Caco-2 (cell line): ENCODE data around the gene CD8A. TPM values are rescaled to one million over a fixed set of nuclear protein-coding genes. Genes with fewer than 3 reads are reported as not detected.

ENCODE experiments used
- BruUV-seq: library from RNA; stranded (reverse); fragments of 400-500 nt; replicated peaks from 2 replicates; lab custom pipeline; 2021; lab: Mats Ljungman, UMichigan
- CTCF ChIA-PET: fragments of 300-600 bp; sonication (Branson Sonifier 250); formaldehyde crosslinking; loops from one replicate; lab custom pipeline; 2022; ENCODE audit warnings: antibody characterized with exemption; lab: Charles Lee
- POLR2A ChIA-PET: fragments of 300-600 bp; sonication (Branson Sonifier 250); formaldehyde crosslinking; loops from one replicate; lab custom pipeline; 2022; ENCODE audit warnings: antibody characterized with exemption; lab: Charles Lee
- DNase-seq, 2 experiments: peaks; one replicate each; pipeline versions ENCODE4 v3.0.0 to v3.0.0-alpha.2; 2020 to 2022
- H3K27me3 ChIP-seq: replicated peaks from 2 replicates; pipeline ENCODE4 v1.6.0; 2011; ENCODE audit warnings: low read length; ENCODE audit not compliant: control insufficient read depth, insufficient read depth
- H3K36me3 ChIP-seq: 2 replicates; pipeline ENCODE4 v1.5.1; 2011; ENCODE audit warnings: low read length; ENCODE audit not compliant: control insufficient read depth, insufficient read depth
- H3K4me1 ChIP-seq: fragments of 250-450 bp; sonication (Bioruptor Pico); 2 replicates; pipeline ENCODE4 v1.5.1; 2020; ENCODE audit warnings: mild to moderate bottlenecking
- H3K4me3 ChIP-seq: 2 replicates; pipeline ENCODE4 v1.5.1; 2011; ENCODE audit warnings: low read depth, mild to moderate bottlenecking, control low read depth, low read length
- H3K9me3 ChIP-seq: fragments of 250-450 bp; sonication (Bioruptor Pico); 2 replicates; pipeline ENCODE4 v1.5.1; 2020; ENCODE audit warnings: mild to moderate bottlenecking, moderate library complexity
- H3K27ac Mint-ChIP-seq: one replicate; pipeline ENCODE4 v1.8.0; 2022; ENCODE audit warnings: mixed read lengths; ENCODE audit not compliant: unreplicated experiment
- H3K27me3 Mint-ChIP-seq: one replicate; pipeline ENCODE4 v1.8.0; 2022; ENCODE audit warnings: mixed read lengths; ENCODE audit not compliant: insufficient read depth, unreplicated experiment
- H3K36me3 Mint-ChIP-seq: one replicate; pipeline ENCODE4 v1.8.0; 2022; ENCODE audit warnings: mild to moderate bottlenecking, mixed read lengths; ENCODE audit not compliant: insufficient read depth, unreplicated experiment
- H3K4me1 Mint-ChIP-seq: one replicate; pipeline ENCODE4 v1.8.0; 2022; ENCODE audit warnings: low read depth, mixed read lengths; ENCODE audit not compliant: unreplicated experiment
- H3K4me3 Mint-ChIP-seq: one replicate; pipeline ENCODE4 v1.8.0; 2022; ENCODE audit warnings: mild to moderate bottlenecking, moderate library complexity, mixed read lengths; ENCODE audit not compliant: unreplicated experiment
- H3K9me3 Mint-ChIP-seq: one replicate; pipeline ENCODE4 v1.8.0; 2022; ENCODE audit warnings: mixed read lengths; ENCODE audit not compliant: unreplicated experiment
- CTCF ChIP-seq, 2 experiments: fragments of 200-600 bp in 1 of 2; IDR thresholded peaks; 1 replicate in 1 of 2; 2 replicates in 1 of 2; pipeline versions ENCODE4 v1.5.1 to v1.8.0; 2011 to 2022; ENCODE audit warnings: antibody characterized with exemption in 1 of 2, control low read depth in 1 of 2, inconsistent platforms in 1 of 2, low read depth in 1 of 2, low read length in 1 of 2, mild to moderate bottlenecking in 1 of 2, moderate library complexity in 1 of 2; ENCODE audit not compliant: insufficient read depth in 1 of 2, severe bottlenecking in 1 of 2, unreplicated experiment in 1 of 2
- intact Hi-C: fragments of 100-400 bp; cut with micrococcal nuclease; formaldehyde crosslinking; loops from one replicate; pipeline ENCODE4 v1.10.0; 2022; ENCODE audit not compliant: unreplicated experiment
- total RNA-seq: library from RNA; stranded (reverse); gene quantifications from 2 replicates; pipeline ENCODE4 v1.2.3, GENCODE V29; 2022

CD8A gene
- total RNA-seq, 1 experiment from 2014 or later: 1.6 TPM

GRCh38 chr2:86800856-86801567 is 10.3 kb upstream of the CD8A start:
- no peak for TF ChIP-seq CTCF (IDR thresholded peaks at IDR 0.05; ENCODE audit: insufficient read depth in 1 of 2, low read depth in 1 of 2, low read length in 1 of 2, severe bottlenecking in 1 of 2, unreplicated experiment in 1 of 2)
- intact Hi-C loops: no loop called here
- Histone ChIP-seq H3K27me3 (no peaks in the 10 kb centered on the region), H3K4me3 (no peak overlapping the region), H3K4me1 (no peaks in the 10 kb centered on the region), H3K36me3 (no peaks in the 10 kb centered on the region), H3K9me3 (peaks cover 7% of the 10 kb centered on the region)
- H3K27me3 Mint-ChIP-seq: no peaks in the 10 kb centered on the region
- DNase-seq: no peak
- no peak overlapping the region for H3K27ac Mint-ChIP-seq
- H3K4me1 Mint-ChIP-seq: no peaks in the 10 kb centered on the region
- ChIA-PET CTCF (no interaction called here), POLR2A (no interaction called here)
- H3K36me3 Mint-ChIP-seq: no peaks in the 10 kb centered on the region
- H3K4me3 Mint-ChIP-seq: no peak overlapping the region
- peaks cover 16% of the 10 kb centered on the region for H3K9me3 Mint-ChIP-seq
- BruUV-seq: no TSS peak

DNA sequence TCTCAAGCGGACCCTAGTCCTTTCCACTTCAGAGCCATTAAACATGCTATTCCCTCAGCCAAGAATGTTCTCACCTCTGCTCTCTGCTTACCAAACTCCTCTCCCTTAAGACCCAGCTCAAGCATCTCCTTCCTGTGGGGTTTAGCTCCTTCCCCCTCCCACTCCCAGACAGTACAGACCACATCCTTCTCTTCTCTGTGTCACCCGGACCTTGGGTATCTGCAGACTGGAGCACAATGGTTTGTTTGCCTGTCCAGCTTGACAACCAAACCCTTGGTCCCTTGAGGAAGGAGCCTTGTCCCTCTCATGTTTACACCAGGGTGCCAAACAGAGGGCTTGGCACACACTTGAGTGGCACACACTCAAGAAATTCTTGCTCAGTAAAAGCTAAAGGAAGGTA is 4.1 kb upstream of the CD8A start:
- ChIA-PET CTCF (no interaction called here), POLR2A (no interaction called here)
- Histone ChIP-seq H3K4me1 (no peaks in the 10 kb centered on the region), H3K4me3 (no peak overlapping the region), H3K27me3 (no peaks in the 10 kb centered on the region), H3K36me3 (no peaks in the 10 kb centered on the region), H3K9me3 (peaks cover 11% of the 10 kb centered on the region)
- no peak overlapping the region for H3K4me3 Mint-ChIP-seq
- intact Hi-C loops: no loop called here
- no peak overlapping the region for H3K27ac Mint-ChIP-seq
- BruUV-seq: no TSS peak
- H3K4me1 Mint-ChIP-seq: no peaks in the 10 kb centered on the region
- DNase-seq: no peak
- TF ChIP-seq CTCF (IDR thresholded peaks at IDR 0.05; ENCODE audit: insufficient read depth in 1 of 2, low read depth in 1 of 2, low read length in 1 of 2, severe bottlenecking in 1 of 2, unreplicated experiment in 1 of 2): no peak
- no peaks in the 10 kb centered on the region for H3K27me3 Mint-ChIP-seq
- peaks cover 34% of the 10 kb centered on the region for H3K9me3 Mint-ChIP-seq
- no peaks in the 10 kb centered on the region for H3K36me3 Mint-ChIP-seq

DNA sequence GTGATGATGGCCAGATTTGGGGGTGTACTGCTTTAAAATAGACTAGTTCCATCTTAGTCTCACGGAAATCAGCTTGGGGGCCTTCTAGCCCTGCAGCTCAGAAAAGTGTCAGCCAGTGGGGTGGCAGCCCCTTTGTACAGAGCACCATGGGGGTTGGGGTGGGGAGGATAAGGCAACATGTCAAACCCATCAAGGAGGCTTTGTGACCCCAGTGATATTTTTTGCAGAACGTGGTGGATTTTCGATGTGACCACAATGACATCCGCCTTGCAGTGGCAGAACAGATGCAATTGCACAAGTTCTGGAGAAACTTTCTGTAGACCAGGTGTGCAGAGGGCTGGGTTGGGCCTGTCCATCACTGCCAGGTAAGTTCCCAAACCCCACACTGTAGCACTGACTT is 3.0 kb upstream of the CD8A start:
- no peaks in the 10 kb centered on the region for H3K27me3 Mint-ChIP-seq
- CTCF ChIA-PET: no interaction called here

More for the DNA sequence above, 3.0 kb upstream of the CD8A start:
- H3K36me3 Mint-ChIP-seq: no peaks in the 10 kb centered on the region
- H3K4me1 ChIP-seq: no peaks in the 10 kb centered on the region
- POLR2A ChIA-PET: no interaction called here
- peaks cover 11% of the 10 kb centered on the region for H3K9me3 ChIP-seq
- no peaks in the 10 kb centered on the region for H3K27me3 ChIP-seq
- no peak overlapping the region for H3K4me3 Mint-ChIP-seq
- H3K27ac Mint-ChIP-seq: no peak overlapping the region
- no peak for DNase-seq
- peaks cover 34% of the 10 kb centered on the region for H3K9me3 Mint-ChIP-seq
- no TSS peak for BruUV-seq
- no peak for TF ChIP-seq CTCF (IDR thresholded peaks at IDR 0.05; ENCODE audit: insufficient read depth in 1 of 2, low read depth in 1 of 2, low read length in 1 of 2, severe bottlenecking in 1 of 2, unreplicated experiment in 1 of 2)
- intact Hi-C loops: no loop called here
- no peaks in the 10 kb centered on the region for H3K4me1 Mint-ChIP-seq
- no peak overlapping the region for H3K4me3 ChIP-seq
- no peaks in the 10 kb centered on the region for H3K36me3 ChIP-seq
